Measurements from ENCODE around the gene CALM1.

The CALM1 gene

DNA sequence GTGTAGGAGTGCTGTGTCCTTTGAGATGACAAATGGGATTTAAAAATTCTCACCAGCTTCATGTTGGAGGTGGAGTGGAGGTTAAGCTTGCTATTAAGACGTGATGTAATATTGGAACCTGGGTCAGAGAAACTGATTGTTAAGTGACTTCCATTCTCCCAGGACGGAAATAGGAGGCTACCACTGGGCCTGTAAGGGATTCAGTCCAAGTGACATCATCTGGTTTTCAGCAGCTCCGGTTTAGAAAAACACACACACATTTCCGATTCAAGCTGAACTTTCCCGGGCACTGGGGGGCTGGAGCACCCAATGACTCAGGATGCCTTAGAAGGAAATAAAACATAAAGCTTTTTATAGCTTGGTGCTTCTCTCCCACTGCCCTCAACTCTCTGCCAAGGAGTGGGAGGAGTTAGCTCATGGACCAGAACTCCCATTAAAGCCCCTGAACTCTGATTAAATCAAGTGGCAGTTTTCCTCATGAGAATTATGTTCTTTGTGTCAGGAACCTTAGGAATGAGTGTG, 12.4 kb downstream of the CALM1 start (continued):
- TF ChIP-seq WT1 (tag by site-specific recombination; IDR thresholded peaks at IDR 0.05) (peak; percentile 79; the same call in 1 of the 2 replicates), TRIM28 (IDR thresholded peaks at IDR 0.05; ENCODE audit: borderline replicate concordance, low read length) (no peak), ZXDB (tag by site-specific recombination; IDR thresholded peaks at IDR 0.05) (peak; percentile 78), ZNF560 (tag by site-specific recombination; IDR thresholded peaks at IDR 0.05; ENCODE audit: borderline replicate concordance) (no peak), ZNF394 (tag by site-specific recombination; IDR thresholded peaks at IDR 0.05; ENCODE audit: borderline replicate concordance) (peak; percentile 94), ZNF830 (tag by site-specific recombination; IDR thresholded peaks at IDR 0.05; ENCODE audit: low read depth) (no peak), ZBTB20 (tag by site-specific recombination; IDR thresholded peaks at IDR 0.05) (peak; percentile 89), KLF10 (tag by site-specific recombination; IDR thresholded peaks at IDR 0.05) (peak; percentile 75), ZNF23 (tag by site-specific recombination; IDR thresholded peaks at IDR 0.05; ENCODE audit: borderline replicate concordance) (no peak), OSR2 (tag by site-specific recombination; IDR thresholded peaks at IDR 0.05) (peak; percentile 85), ZNF658 (tag by site-specific recombination; IDR thresholded peaks at IDR 0.05) (no peak), ZNF239 (tag by site-specific recombination; IDR thresholded peaks at IDR 0.05) (no peak), ZNF561 (tag by site-specific recombination; IDR thresholded peaks at IDR 0.05; ENCODE audit: borderline replicate concordance) (peak; percentile 91), ZNF791 (tag by site-specific recombination; IDR thresholded peaks at IDR 0.05) (no peak), RBAK (tag by site-specific recombination; IDR thresholded peaks at IDR 0.05) (no peak), ZNF701 (tag by site-specific recombination; IDR thresholded peaks at IDR 0.05) (no peak), ZFP41 (tag by site-specific recombination; IDR thresholded peaks at IDR 0.05; ENCODE audit: borderline replicate concordance) (no peak), SCRT2 (tag by site-specific recombination; IDR thresholded peaks at IDR 0.05) (no peak)
- TF ChIP-seq, protein P1, sequence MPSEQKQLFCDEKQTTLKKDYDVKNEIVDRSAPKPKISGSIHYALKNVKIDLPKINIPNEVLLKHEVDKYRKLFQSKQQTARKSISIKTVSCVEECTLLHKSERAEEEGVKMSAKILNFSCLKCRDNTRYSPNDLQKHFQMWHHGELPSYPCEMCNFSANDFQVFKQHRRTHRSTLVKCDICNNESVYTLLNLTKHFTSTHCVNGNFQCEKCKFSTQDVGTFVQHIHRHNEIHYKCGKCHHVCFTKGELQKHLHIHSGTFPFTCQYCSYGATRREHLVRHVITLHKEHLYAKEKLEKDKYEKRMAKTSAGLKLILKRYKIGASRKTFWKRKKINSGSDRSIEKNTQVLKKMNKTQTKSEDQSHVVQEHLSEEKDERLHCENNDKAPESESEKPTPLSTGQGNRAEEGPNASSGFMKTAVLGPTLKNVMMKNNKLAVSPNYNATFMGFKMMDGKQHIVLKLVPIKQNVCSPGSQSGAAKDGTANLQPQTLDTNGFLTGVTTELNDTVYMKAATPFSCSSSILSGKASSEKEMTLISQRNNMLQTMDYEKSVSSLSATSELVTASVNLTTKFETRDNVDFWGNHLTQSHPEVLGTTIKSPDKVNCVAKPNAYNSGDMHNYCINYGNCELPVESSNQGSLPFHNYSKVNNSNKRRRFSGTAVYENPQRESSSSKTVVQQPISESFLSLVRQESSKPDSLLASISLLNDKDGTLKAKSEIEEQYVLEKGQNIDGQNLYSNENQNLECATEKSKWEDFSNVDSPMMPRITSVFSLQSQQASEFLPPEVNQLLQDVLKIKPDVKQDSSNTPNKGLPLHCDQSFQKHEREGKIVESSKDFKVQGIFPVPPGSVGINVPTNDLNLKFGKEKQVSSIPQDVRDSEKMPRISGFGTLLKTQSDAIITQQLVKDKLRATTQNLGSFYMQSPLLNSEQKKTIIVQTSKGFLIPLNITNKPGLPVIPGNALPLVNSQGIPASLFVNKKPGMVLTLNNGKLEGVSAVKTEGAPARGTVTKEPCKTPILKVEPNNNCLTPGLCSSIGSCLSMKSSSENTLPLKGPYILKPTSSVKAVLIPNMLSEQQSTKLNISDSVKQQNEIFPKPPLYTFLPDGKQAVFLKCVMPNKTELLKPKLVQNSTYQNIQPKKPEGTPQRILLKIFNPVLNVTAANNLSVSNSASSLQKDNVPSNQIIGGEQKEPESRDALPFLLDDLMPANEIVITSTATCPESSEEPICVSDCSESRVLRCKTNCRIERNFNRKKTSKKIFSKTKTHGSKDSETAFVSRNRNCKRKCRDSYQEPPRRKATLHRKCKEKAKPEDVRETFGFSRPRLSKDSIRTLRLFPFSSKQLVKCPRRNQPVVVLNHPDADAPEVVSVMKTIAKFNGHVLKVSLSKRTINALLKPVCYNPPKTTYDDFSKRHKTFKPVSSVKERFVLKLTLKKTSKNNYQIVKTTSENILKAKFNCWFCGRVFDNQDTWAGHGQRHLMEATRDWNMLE (tag by site-specific recombination; conservative IDR thresholded peaks at IDR 0.05; ENCODE audit: low read depth), result peak; percentile 33; the same call in 1 of the 2 replicates
- TF ChIP-seq, protein P2, sequence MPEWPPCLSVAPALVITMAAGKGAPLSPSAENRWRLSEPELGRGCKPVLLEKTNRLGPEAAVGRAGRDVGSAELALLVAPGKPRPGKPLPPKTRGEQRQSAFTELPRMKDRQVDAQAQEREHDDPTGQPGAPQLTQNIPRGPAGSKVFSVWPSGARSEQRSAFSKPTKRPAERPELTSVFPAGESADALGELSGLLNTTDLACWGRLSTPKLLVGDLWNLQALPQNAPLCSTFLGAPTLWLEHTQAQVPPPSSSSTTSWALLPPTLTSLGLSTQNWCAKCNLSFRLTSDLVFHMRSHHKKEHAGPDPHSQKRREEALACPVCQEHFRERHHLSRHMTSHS (tag by site-specific recombination; IDR thresholded peaks at IDR 0.05), result no peak
- TF ChIP-seq, protein P3, sequence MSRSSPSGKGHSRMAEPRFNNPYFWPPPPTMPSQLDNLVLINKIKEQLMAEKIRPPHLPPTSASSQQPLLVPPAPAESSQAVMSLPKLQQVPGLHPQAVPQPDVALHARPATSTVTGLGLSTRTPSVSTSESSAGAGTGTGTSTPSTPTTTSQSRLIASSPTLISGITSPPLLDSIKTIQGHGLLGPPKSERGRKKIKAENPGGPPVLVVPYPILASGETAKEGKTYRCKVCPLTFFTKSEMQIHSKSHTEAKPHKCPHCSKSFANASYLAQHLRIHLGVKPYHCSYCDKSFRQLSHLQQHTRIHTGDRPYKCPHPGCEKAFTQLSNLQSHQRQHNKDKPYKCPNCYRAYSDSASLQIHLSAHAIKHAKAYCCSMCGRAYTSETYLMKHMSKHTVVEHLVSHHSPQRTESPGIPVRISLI (tag by site-specific recombination; IDR thresholded peaks at IDR 0.05), result no peak
- TF ChIP-seq, protein P4, sequence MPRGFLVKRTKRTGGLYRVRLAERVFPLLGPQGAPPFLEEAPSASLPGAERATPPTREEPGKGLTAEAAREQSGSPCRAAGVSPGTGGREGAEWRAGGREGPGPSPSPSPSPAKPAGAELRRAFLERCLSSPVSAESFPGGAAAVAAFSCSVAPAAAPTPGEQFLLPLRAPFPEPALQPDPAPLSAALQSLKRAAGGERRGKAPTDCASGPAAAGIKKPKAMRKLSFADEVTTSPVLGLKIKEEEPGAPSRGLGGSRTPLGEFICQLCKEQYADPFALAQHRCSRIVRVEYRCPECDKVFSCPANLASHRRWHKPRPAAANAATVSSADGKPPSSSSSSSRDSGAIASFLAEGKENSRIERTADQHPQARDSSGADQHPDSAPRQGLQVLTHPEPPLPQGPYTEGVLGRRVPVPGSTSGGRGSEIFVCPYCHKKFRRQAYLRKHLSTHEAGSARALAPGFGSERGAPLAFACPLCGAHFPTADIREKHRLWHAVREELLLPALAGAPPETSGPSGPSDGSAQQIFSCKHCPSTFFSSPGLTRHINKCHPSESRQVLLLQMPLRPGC (tag by site-specific recombination; IDR thresholded peaks at IDR 0.05), result peak; percentile 68
- TF ChIP-seq, protein P5, sequence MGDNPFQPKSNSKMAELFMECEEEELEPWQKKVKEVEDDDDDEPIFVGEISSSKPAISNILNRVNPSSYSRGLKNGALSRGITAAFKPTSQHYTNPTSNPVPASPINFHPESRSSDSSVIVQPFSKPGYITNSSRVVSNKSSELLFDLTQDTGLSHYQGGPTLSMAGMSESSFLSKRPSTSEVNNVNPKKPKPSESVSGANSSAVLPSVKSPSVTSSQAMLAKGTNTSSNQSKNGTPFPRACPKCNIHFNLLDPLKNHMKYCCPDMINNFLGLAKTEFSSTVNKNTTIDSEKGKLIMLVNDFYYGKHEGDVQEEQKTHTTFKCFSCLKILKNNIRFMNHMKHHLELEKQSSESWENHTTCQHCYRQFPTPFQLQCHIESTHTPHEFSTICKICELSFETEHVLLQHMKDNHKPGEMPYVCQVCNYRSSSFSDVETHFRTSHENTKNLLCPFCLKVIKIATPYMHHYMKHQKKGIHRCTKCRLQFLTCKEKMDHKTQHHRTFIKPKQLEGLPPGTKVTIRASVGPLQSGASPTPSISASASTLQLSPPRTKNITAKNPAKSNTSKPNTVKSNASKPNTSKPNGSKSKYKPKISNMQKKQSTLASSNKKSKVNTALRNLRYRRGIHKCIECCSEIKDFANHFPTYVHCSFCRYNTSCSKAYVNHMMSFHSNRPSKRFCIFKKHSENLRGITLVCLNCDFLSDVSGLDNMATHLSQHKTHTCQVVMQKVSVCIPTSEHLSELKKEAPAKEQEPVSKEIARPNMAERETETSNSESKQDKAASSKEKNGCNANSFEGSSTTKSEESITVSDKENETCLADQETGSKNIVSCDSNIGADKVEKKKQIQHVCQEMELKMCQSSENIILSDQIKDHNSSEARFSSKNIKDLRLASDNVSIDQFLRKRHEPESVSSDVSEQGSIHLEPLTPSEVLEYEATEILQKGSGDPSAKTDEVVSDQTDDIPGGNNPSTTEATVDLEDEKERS (tag by site-specific recombination; IDR thresholded peaks at IDR 0.05), result no peak
- TF ChIP-seq, protein P6, sequence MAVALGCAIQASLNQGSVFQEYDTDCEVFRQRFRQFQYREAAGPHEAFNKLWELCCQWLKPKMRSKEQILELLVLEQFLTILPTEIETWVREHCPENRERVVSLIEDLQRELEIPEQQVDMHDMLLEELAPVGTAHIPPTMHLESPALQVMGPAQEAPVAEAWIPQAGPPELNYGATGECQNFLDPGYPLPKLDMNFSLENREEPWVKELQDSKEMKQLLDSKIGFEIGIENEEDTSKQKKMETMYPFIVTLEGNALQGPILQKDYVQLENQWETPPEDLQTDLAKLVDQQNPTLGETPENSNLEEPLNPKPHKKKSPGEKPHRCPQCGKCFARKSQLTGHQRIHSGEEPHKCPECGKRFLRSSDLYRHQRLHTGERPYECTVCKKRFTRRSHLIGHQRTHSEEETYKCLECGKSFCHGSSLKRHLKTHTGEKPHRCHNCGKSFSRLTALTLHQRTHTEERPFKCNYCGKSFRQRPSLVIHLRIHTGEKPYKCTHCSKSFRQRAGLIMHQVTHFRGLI (tag by site-specific recombination; IDR thresholded peaks at IDR 0.05), result no peak; the same call in 1 of the 2 replicates
- TF ChIP-seq, protein P7, sequence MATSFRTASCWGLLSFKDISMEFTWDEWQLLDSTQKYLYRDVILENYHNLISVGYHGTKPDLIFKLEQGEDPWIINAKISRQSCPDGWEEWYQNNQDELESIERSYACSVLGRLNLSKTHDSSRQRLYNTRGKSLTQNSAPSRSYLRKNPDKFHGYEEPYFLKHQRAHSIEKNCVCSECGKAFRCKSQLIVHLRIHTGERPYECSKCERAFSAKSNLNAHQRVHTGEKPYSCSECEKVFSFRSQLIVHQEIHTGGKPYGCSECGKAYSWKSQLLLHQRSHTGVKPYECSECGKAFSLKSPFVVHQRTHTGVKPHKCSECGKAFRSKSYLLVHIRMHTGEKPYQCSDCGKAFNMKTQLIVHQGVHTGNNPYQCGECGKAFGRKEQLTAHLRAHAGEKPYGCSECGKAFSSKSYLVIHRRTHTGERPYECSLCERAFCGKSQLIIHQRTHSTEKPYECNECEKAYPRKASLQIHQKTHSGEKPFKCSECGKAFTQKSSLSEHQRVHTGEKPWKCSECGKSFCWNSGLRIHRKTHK (tag by site-specific recombination; IDR thresholded peaks at IDR 0.05), result no peak

Data from HEK293 (cell line).